Mucosa of descending colon (tissue), 3 donors: Measurements from ENCODE around the gene NUDCD3. TPM values are rescaled to one million over a fixed set of nuclear protein-coding genes. Genes with fewer than 3 reads are reported as not detected.

Source experiments
- ATAC-seq: fragments of 200-7000 bp; cut with Tn5 transposase; one replicate; pipeline ENCODE4 v1.9.1; 2020; ENCODE audit warnings: mild to moderate bottlenecking, moderate library complexity
- DNase-seq, 3 donors: peaks; one replicate each; pipeline ENCODE4 v3.0.0-alpha.2; 2020
- H3K36me3 ChIP-seq: fragments of 200-600 bp; one replicate; pipeline ENCODE4 v1.8.0; 2021; ENCODE audit warnings: low read depth, mild to moderate bottlenecking
- H3K4me1 ChIP-seq: fragments of 200-600 bp; one replicate; pipeline ENCODE4 v1.8.0; 2021; ENCODE audit warnings: low read depth, mild to moderate bottlenecking
- H3K4me3 ChIP-seq: fragments of 200-600 bp; one replicate; pipeline ENCODE4 v1.8.0; 2021; ENCODE audit warnings: mild to moderate bottlenecking
- H3K9me3 ChIP-seq: fragments of 200-600 bp; one replicate; pipeline ENCODE4 v1.8.0; 2021; ENCODE audit warnings: mild to moderate bottlenecking
- CTCF ChIP-seq: fragments of 200-600 bp; IDR thresholded peaks from one replicate; pipeline ENCODE4 v1.8.0; 2022; ENCODE audit warnings: antibody characterized with exemption, mild to moderate bottlenecking
- intact Hi-C, 2 donors: fragments of 100-400 bp; cut with DNase I in 1 of 2; cut with micrococcal nuclease in 1 of 2; formaldehyde crosslinking; loops; one replicate each; pipeline versions ENCODE4 v1.11.0 to v1.11.1; 2022; cut with DNase I, micrococcal nuclease
- total RNA-seq, 3 donors: library from RNA; stranded (reverse); fragmentation: NEBNext Ultra II Directional in 2 of 3; extraction: Animal tissue kit (Norgen Biotek cat#: 25700) in 2 of 3; gene quantifications; one replicate each; pipeline versions ENCODE4 v1.2.1 to v1.2.4, GENCODE V29; 2021 to 2023
- donor health status: DM: no; HTN: no; CAD: no; lungs with moderate emphysema.
- donor health status: DM: no; HTN: no; CAD: no.
- donor health status: DM: no; HTN: yes; CAD: no.

NUDCD3 gene
- total RNA-seq, 3 donors from 2014 or later, result 66.3 to 108 (median 76.0) TPM

GRCh38 chr7:44348851-44349781 lies 141.3 kb downstream of the NUDCD3 start:
- no peaks in the 10 kb centered on the region for H3K9me3 ChIP-seq
- no peak for DNase-seq
- intact Hi-C loops, result no loop called here
- H3K36me3 ChIP-seq, result no peaks in the 10 kb centered on the region
- peaks cover 3% of the 10 kb centered on the region for H3K4me1 ChIP-seq
- H3K4me3 ChIP-seq, result no peak overlapping the region
- TF ChIP-seq CTCF, result no peak
- ATAC-seq, result peak; percentile 64

- H3K9me3 ChIP-seq, result no peaks in the 10 kb centered on the region
- no peaks in the 10 kb centered on the region for H3K36me3 ChIP-seq
- DNase-seq (no peak), ATAC-seq (peak; percentile 12)
- no peak overlapping the region for H3K4me3 ChIP-seq
- H3K4me1 ChIP-seq, result peaks cover 3% of the 10 kb centered on the region
- intact Hi-C loops, result no loop called here
- TF ChIP-seq CTCF, result no peak
Observed at GRCh38 chr7:44348300-44348699, 142.2 kb downstream of the NUDCD3 start.

- DNase-seq, result no peak
- TF ChIP-seq CTCF, result no peak
- H3K4me1 ChIP-seq, result peaks cover 3% of the 10 kb centered on the region
- H3K9me3 ChIP-seq, result no peaks in the 10 kb centered on the region
- no peak for ATAC-seq
- H3K4me3 ChIP-seq, result no peak overlapping the region
- intact Hi-C loops, result no loop called here
- H3K36me3 ChIP-seq, result no peaks in the 10 kb centered on the region
Observed at GRCh38 chr7:44347546-44348114, 142.8 kb downstream of the NUDCD3 start.

GRCh38 chr7:44346063-44346462 lies 144.4 kb downstream of the NUDCD3 start:
- TF ChIP-seq CTCF, result no peak
- Histone ChIP-seq H3K36me3 (no peaks in the 10 kb centered on the region), H3K4me1 (peaks cover 3% of the 10 kb centered on the region), H3K4me3 (no peak overlapping the region), H3K9me3 (no peaks in the 10 kb centered on the region)
- intact Hi-C loops, result no loop called here
- DNase-seq (no peak), ATAC-seq (no peak)

GRCh38 chr7:44341401-44341800 lies 149.1 kb downstream of the NUDCD3 start:
- ATAC-seq (no peak), DNase-seq (no peak)
- intact Hi-C loops, result no loop called here
- Histone ChIP-seq H3K4me3 (no peak overlapping the region), H3K4me1 (no peaks in the 10 kb centered on the region), H3K9me3 (no peaks in the 10 kb centered on the region), H3K36me3 (no peaks in the 10 kb centered on the region)
- no peak for TF ChIP-seq CTCF
